T-helper 17 cell (primary cell): ENCODE results near the gene APLF. TPM values are rescaled to one million over a fixed set of nuclear protein-coding genes. Genes with fewer than 3 reads are reported as not detected.
A peak's percentile ranks its signal among the peaks of the same experiment; 100 is the strongest.
"Not testable (repeated sequence)": the region's sequence is repeated elsewhere in the genome, so short reads cannot be mapped to it uniquely, and the experiment has no call there.

Experiments
- ATAC-seq: fragments of 150-1000 bp; cut with Tn5 transposase; 2 replicates; pipeline ENCODE4 v1.10.0; 2021; ENCODE audit warnings: mild to moderate bottlenecking, moderate library complexity
- DNase-seq, 3 donors: peaks; one replicate each; pipeline versions ENCODE4 v3.0.0 to v3.0.0-alpha.2; 2020 to 2021
- H3K9me3 ChIP-seq: one replicate; pipeline ENCODE4 v1.7.0; 2013; ENCODE audit warnings: low read length, mild to moderate bottlenecking; ENCODE audit not compliant: control insufficient read depth, poor library complexity, severe bottlenecking
- H3K27ac Mint-ChIP-seq: one replicate; pipeline ENCODE4 v1.8.0; 2022; ENCODE audit warnings: mild to moderate bottlenecking, moderate library complexity, mixed read lengths
- H3K27me3 Mint-ChIP-seq: one replicate; pipeline ENCODE4 v1.8.0; 2022; ENCODE audit warnings: mixed read lengths
- H3K36me3 Mint-ChIP-seq: one replicate; pipeline ENCODE4 v1.8.0; 2022; ENCODE audit warnings: low read depth, mixed read lengths
- H3K4me1 Mint-ChIP-seq: one replicate; pipeline ENCODE4 v1.8.0; 2022; ENCODE audit warnings: mild to moderate bottlenecking, mixed read lengths
- H3K4me3 Mint-ChIP-seq: one replicate; pipeline ENCODE4 v1.8.0; 2022; ENCODE audit warnings: mild to moderate bottlenecking, moderate library complexity, mixed read lengths
- total RNA-seq, 4 donors: library from RNA in 2 of 4; stranded (reverse) in 2 of 4; gene quantifications; one replicate each; pipeline ENCODE4 v1.2.3 and lab custom pipeline; 2022 to 2026

Gene APLF
- total RNA-seq, 2 donors from 2014 or later, result 5.3 to 6.4 TPM

DNA sequence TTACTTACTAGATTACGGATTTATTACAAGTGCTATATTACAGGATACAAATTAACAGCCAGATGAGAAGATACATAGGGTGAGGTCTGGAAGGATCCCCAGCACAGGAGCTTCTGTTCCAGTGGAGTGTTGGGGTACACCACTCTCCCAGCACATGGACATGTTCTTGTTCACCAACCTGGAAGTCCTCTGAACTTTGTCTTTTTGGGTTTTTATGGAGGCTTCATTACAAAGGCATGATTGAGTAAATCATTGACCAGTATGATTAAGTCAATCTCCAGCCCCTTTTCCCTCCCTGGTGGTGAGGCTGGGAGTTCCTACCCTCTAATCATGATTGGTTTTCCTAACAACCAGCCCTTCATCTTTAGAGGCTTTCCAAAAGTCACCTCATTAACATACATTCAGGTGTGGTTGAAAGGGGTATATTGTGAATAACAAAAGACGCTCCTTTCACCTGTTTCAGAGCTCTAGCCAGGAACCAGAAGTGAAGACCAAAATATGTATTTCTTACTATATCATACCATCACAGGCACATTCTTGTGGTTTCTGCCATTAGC is 38.3 kb downstream of the APLF start:
- Mint-ChIP-seq H3K27me3 (no peaks in the 10 kb centered on the region), H3K36me3 (no peaks in the 10 kb centered on the region), H3K4me1 (peaks cover 25% of the 10 kb centered on the region), H3K4me3 (peak overlapping the region; percentile 87), H3K27ac (peak overlapping the region; percentile 79)
- H3K9me3 ChIP-seq, result no peaks in the 10 kb centered on the region
- DNase-seq (no peak), ATAC-seq (peak; percentile 33)

DNA sequence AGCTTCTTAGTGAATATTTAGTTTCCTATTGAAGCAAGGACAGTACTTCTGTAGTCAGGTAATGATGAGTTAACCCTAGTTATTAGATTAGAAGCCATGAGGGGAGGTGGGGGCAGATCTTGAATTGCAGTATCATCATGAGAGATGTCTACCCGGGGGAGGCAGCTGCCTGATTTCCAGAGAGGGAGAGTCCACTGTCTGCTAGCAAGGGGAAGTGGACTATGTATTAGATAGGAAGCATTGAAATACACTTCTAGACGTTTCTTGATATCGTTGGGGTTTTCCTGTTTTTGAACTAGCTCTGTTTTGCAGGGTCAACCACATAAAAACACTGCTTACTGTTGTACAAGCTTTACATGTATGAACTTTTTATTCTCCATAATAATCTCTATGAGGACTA is 38.8 kb downstream of the APLF start:
- Mint-ChIP-seq H3K36me3 (no peaks in the 10 kb centered on the region), H3K4me1 (peaks cover 23% of the 10 kb centered on the region), H3K4me3 (peak overlapping the region; percentile 87), H3K27me3 (no peaks in the 10 kb centered on the region), H3K27ac (peak overlapping the region; percentile 79)
- ATAC-seq (peak; percentile 85), DNase-seq (no peak)
- no peaks in the 10 kb centered on the region for H3K9me3 ChIP-seq

DNA sequence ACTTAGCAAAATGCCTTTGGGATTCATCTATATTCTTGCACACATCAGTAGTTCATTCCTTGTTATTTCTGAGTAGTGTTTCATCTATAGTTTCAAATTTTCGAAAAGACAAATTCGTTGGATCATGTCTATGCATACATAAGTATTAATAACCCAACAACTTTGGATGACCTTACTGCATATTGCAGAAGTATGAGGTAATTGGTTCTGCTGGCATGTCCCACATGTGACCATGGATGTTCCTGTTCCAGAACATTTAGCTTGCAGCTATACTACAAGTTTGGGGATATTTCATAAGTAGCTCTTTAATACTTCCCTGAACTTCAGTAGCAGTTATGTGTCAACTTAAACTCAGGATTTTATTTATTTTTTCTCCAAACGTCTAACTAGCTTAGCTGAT is 44.9 kb downstream of the APLF start:
- Mint-ChIP-seq H3K4me3 (no peak overlapping the region), H3K4me1 (peaks cover under 1% of the 10 kb centered on the region), H3K36me3 (no peaks in the 10 kb centered on the region), H3K27me3 (no peaks in the 10 kb centered on the region), H3K27ac (no peak overlapping the region)
- ATAC-seq (no peak), DNase-seq (no peak)
- no peaks in the 10 kb centered on the region for H3K9me3 ChIP-seq

DNA sequence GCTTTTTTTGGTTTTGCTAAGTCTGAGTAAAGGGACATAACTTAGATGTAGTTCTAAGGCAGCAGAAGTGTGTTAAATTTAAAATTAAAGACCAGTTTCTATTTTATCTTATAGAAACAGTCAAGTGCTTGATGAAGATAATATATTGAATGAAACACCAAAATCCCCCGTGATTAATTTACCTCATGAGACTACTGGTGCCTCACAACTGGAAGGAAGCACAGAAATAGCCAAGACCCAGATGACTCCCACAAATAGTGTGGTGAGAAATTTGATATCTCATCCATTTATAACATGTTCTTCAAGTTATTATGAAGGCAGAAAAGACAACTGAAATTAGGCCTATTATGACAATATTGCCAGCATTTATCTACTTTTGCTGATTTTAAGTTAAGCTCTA is 45.6 kb downstream of the APLF start:
- DNase-seq (no peak), ATAC-seq (no peak)
- Mint-ChIP-seq H3K27me3 (no peaks in the 10 kb centered on the region), H3K27ac (no peak overlapping the region), H3K4me1 (no peaks in the 10 kb centered on the region), H3K36me3 (no peaks in the 10 kb centered on the region), H3K4me3 (no peak overlapping the region)
- H3K9me3 ChIP-seq, result no peaks in the 10 kb centered on the region

DNA sequence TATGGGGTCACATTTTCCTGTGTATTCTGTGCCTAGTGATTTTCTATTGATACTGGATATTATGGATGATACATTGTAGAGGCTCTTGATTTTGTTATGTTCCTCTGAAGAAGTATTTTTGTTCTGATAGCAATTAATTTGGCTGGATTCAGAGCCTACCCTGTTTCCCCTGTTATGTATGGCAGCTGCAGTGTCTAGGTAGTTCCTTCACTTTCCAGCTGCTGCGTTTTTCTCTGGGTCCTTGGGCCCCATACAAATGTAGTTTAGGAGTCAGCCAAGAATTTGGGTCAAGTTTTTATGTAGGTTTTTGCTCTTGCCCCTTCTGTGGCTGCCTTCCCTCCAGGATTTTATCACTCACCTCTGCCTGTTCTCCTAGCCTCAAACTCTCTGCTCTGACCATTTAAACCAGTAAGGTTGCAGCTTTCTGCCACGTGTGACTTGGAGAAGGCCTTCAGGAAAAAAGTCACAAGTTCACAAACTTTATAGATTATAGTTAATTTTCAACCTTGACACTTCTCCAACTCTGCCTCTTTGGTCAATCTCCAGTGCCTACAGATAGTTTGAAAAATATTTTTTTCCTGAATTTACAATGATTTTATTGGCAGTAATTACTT is 47.0 kb downstream of the APLF start:
- Mint-ChIP-seq H3K4me1 (no peaks in the 10 kb centered on the region), H3K36me3 (no peaks in the 10 kb centered on the region), H3K4me3 (no peak overlapping the region), H3K27ac (no peak overlapping the region), H3K27me3 (no peaks in the 10 kb centered on the region)
- ATAC-seq, result no peak
- no peaks in the 10 kb centered on the region for H3K9me3 ChIP-seq
- no peak for DNase-seq

DNA sequence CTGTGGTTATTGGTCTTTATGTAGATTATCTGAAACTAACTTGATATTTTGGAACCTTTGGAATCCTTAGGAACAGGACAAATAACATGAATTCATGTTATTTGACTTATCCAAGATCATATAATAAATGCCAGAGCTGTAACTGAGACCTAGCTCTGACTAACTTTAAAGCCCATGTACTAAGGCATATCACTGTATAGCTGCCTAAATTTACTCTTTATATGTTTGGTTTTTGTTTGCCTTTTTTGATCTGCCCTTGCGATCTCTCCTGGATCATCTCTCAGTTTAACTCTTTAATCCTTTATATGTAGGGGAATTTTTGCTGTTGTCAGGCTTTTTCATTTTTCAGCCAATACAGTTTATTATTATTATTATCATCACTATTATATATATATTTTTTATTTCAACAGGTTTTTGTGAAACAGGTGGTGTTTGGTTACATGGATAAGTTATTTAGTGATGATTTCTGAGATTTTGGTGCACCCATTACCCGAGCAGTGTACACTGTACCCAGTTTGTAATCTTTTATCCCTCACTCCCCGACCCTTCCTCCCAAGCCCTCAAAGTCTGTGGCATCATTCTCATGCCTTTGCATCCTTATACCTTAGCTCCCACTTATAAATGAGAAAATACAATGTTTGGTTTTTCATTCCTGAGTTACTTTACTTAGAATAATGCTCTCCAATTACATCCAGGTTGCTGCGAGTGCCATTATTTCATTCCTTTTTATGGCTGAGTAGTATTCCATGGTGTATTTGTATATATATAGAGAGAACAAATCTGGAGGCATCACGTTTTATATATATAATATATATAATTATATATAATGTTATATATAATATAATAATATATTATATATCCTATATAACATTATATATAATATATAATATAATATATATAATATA is 48.9 kb downstream of the APLF start:
- no peaks in the 10 kb centered on the region for H3K9me3 ChIP-seq
- no peaks in the 10 kb centered on the region for H3K36me3 Mint-ChIP-seq
- DNase-seq (no peak), ATAC-seq (no peak)
- no peaks in the 10 kb centered on the region for H3K27me3 Mint-ChIP-seq
- H3K4me1 Mint-ChIP-seq, result peaks cover 2% of the 10 kb centered on the region
- no peak overlapping the region for H3K27ac Mint-ChIP-seq
- no peak overlapping the region for H3K4me3 Mint-ChIP-seq

DNA sequence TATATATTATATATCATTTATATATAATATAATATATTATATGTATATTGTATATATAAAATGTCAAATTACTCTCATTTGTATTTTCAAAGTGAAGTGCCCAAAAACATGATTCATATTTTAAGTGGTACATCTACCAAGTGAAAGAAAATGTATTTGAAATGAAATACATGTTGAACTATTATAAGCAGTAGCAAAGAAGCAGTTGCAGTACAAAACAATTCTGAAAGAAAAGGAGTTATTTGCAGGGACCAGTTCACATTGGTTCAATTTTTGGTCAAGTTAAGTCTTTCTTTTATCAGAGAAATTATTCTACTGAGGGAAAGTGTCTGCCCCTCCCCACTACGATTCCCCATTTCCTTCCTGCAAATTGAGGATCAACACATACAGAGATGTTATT is 51.9 kb downstream of the APLF start:
- peaks cover 2% of the 10 kb centered on the region for H3K4me1 Mint-ChIP-seq
- DNase-seq (no peak), ATAC-seq (no peak)
- no peak overlapping the region for H3K4me3 Mint-ChIP-seq
- H3K27ac Mint-ChIP-seq, result no peak overlapping the region
- H3K36me3 Mint-ChIP-seq, result no peaks in the 10 kb centered on the region
- H3K27me3 Mint-ChIP-seq, result no peaks in the 10 kb centered on the region
- H3K9me3 ChIP-seq, result no peaks in the 10 kb centered on the region

DNA sequence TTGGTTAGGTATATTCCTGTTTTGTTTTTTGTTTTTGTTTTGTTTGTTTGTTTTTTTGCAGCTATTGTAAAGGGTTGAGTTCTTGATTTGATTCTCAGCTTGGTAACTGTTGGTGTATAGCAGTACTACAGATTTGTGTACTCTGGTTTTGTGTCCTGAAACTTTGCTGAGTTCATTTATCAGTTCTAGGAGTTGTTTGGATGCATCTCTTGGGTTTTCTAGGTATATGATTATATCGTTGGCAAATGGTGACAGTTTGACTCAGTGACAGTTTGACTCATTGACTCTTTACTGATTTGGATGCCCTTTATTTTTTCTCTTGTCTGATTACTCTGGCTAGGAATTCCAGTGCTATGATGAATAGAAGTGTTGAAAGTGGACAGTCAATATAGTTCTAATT is 53.7 kb downstream of the APLF start:
- no peak for ATAC-seq
- Mint-ChIP-seq H3K4me3 (no peak overlapping the region), H3K27me3 (no peaks in the 10 kb centered on the region), H3K27ac (no peak overlapping the region), H3K36me3 (no peaks in the 10 kb centered on the region), H3K4me1 (peaks cover 2% of the 10 kb centered on the region)
- no peak for DNase-seq
- H3K9me3 ChIP-seq, result no peaks in the 10 kb centered on the region

DNA sequence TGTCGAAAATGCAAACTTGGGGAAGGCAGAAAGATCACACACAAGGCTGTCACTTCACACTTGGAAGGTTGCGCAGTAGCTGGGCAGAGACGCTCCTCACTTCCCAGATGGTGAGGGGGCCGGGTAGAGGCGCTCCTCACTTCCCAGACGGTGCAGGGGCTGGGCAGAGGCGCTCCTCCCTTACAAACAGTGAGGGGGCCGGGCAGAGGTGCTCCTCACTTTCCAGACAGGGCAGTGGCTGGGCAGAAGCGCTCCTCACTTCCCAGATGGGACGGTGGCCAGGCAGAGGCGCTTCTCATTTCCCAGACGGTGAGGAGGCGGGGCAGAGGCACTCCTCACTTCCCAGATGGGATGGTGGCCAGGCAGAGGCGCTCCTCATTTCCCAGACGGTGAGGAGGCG is 59.6 kb downstream of the APLF start:
- not testable (repeated sequence) for ATAC-seq, H3K4me1 Mint-ChIP-seq, H3K36me3 Mint-ChIP-seq, H3K27me3 Mint-ChIP-seq, DNase-seq, H3K4me3 Mint-ChIP-seq, H3K9me3 ChIP-seq, H3K27ac Mint-ChIP-seq

DNA sequence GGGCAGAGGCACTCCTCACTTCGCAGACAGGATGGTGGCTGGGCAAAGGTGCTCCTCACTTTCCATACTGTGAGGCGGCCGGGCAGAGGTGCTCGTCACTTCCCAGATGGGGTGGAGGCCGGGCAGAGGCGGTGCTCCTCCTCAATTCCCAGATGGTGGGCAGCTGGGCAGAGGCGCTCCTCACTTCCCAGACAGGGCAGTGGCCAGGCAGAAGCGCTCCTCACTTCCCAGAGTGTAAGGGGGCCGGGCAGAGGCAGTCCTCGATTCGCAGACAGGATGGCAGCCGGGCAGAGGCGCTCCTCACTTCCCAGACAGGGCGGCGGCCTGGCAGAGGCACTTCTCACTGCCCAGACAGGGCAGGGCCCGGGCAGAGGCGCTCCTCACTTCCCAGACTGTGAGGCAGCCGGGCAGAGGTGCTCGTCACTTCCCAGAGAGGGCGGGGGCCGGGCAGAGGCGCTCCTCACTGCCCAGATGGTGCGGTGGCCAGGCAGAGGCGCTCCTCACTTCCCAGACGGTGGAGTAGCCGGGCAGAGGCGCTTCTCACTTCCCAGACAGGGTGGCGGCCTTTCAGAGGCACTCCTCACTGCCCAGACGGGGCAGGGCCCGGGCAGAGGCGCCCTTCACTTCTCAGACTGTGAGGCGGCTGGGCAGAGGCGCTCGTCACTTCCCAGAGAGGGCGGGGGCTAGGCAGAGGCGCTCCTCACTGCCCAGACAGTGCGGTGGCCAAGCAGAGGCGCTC is 60.1 kb downstream of the APLF start:
- not testable (repeated sequence) for H3K9me3 ChIP-seq, H3K36me3 Mint-ChIP-seq, DNase-seq

DNA sequence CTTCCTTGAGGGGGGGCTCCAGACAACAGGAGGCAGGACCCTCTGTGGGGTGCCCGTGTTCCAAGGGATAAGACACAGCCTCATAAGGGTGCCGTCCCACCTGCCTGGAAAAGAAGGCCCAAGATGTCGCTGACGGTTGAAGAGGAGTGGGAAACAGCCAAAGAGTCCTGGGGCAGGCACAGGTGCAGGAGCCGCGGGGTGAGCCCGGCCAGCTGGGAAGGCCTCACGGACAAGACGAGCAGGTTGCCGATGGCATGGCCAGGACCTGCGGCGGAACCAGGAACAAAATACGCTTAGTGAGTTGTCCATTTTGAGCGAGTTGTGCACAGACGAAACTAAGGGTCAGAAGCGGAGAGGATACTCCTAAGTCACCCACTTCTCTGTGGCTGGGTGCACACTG is 61.8 kb downstream of the APLF start:
- not testable (repeated sequence) for H3K4me1 Mint-ChIP-seq, H3K4me3 Mint-ChIP-seq, H3K27ac Mint-ChIP-seq, H3K9me3 ChIP-seq, ATAC-seq, H3K27me3 Mint-ChIP-seq, H3K36me3 Mint-ChIP-seq, DNase-seq

More for the DNA sequence above, 60.1 kb downstream of the APLF start:
- H3K27ac Mint-ChIP-seq, ATAC-seq, H3K4me3 Mint-ChIP-seq, H3K4me1 Mint-ChIP-seq, H3K27me3 Mint-ChIP-seq: not testable (repeated sequence)

DNA sequence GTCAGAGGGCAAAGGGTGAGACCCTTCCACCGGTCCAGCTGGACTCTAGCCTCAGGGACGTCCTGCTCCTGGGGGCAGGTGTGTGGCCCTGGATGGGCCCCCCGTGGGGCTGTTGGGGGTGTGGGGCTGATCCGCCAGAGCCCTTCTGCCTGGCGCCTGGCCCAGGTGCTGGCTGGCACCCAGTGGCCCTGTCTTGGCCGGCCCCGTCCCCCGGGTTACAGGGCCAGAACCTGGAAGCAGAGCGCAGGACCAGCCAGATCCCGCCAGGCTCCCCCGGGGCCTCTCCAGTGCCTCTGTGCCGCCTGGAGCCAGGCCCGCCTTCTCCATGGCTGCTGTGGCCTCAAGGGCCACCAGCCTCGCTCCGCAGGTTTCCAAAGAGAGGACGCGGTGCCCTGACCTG is 62.3 kb downstream of the APLF start:
- H3K27ac Mint-ChIP-seq, H3K9me3 ChIP-seq, H3K36me3 Mint-ChIP-seq, ATAC-seq, H3K4me1 Mint-ChIP-seq, H3K27me3 Mint-ChIP-seq, DNase-seq, H3K4me3 Mint-ChIP-seq: not testable (repeated sequence)

DNA sequence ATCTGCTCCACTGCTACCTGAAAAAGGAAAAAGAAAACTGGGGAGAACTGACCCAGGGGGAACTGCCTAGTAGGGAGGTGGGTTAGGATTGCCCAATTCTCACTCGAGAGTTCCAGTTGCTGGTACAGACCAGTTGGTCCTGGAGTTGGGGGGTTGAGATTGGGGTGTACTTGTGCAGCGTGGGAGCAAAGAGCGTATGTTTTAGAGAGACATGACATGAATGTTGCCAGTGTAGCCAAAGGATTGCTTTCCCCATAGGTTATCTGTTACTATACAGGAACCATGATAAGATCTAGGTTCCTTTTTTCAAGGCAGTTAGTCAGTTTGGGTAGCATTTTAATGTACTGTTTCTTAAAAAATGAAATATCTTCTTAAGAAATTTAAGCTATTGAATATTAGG is 68.6 kb downstream of the APLF start:
- H3K27me3 Mint-ChIP-seq, result no peaks in the 10 kb centered on the region
- ATAC-seq, result no peak
- no peak overlapping the region for H3K4me3 Mint-ChIP-seq
- DNase-seq, result no peak
- peaks cover 3% of the 10 kb centered on the region for H3K36me3 Mint-ChIP-seq
- peaks cover 2% of the 10 kb centered on the region for H3K4me1 Mint-ChIP-seq
- no peaks in the 10 kb centered on the region for H3K9me3 ChIP-seq
- no peak overlapping the region for H3K27ac Mint-ChIP-seq
